GM19372 (cell line): ENCODE data around the gene GEN1.

Experiments
- ATAC-seq: cut with Tn5 transposase; IDR thresholded peaks from one replicate; pipeline ENCODE4 v1.9.1; 2021; ENCODE audit warnings: mild to moderate bottlenecking, low read depth, moderate library complexity; ENCODE audit not compliant: unreplicated experiment

The GEN1 gene

GRCh38 chr2:17752246-17752645 lies 1.7 kb upstream of the GEN1 start:
- ATAC-seq: peak; percentile 11

- ATAC-seq: peak; percentile 33
These were observed 791 bp upstream of the GEN1 start for GRCh38 chr2:17752892-17753802.

- ATAC-seq: no peak
These were observed 961 bp downstream of the GEN1 start for GRCh38 chr2:17754773-17755425.

- ATAC-seq: no peak
These were observed 2.7 kb downstream of the GEN1 start for GRCh38 chr2:17756668-17757067.

- no peak for ATAC-seq
These were observed 3.4 kb downstream of the GEN1 start for GRCh38 chr2:17757321-17757720.

- no peak for ATAC-seq
These were observed 4.2 kb downstream of the GEN1 start for GRCh38 chr2:17758118-17758517.

- ATAC-seq: no peak
These were observed 5.9 kb downstream of the GEN1 start for GRCh38 chr2:17759805-17760204.

- no peak for ATAC-seq
These were observed 8.5 kb downstream of the GEN1 start for GRCh38 chr2:17762451-17762850.

GRCh38 chr2:17763641-17764333 lies 9.8 kb downstream of the GEN1 start:
- no peak for ATAC-seq

GRCh38 chr2:17765398-17765797 lies 11.5 kb downstream of the GEN1 start:
- no peak for ATAC-seq

GRCh38 chr2:17768894-17769293 lies 15.0 kb downstream of the GEN1 start:
- no peak for ATAC-seq

GRCh38 chr2:17771956-17772355 lies 18.0 kb downstream of the GEN1 start:
- no peak for ATAC-seq

- no peak for ATAC-seq
These were observed 18.6 kb downstream of the GEN1 start for GRCh38 chr2:17772532-17772931.

- ATAC-seq: no peak
These were observed 26.6 kb downstream of the GEN1 start for GRCh38 chr2:17780546-17780945.

- ATAC-seq: no peak
These were observed 27.5 kb downstream of the GEN1 start for GRCh38 chr2:17781482-17781881.

GRCh38 chr2:17786727-17787126 lies 32.8 kb downstream of the GEN1 start:
- ATAC-seq: no peak

GRCh38 chr2:17788773-17789172 lies 34.8 kb downstream of the GEN1 start:
- no peak for ATAC-seq

GRCh38 chr2:17790536-17790935 lies 36.6 kb downstream of the GEN1 start:
- no peak for ATAC-seq

- ATAC-seq: no peak
These were observed 37.3 kb downstream of the GEN1 start for GRCh38 chr2:17791121-17791816.

- ATAC-seq: no peak
These were observed 37.8 kb downstream of the GEN1 start for GRCh38 chr2:17791817-17792130.

GRCh38 chr2:17792515-17792914 lies 38.6 kb downstream of the GEN1 start:
- no peak for ATAC-seq
